Left hindlimb (tissue), 1 donor: ENCODE results near the gene COLGALT1.

Experiments
- DNase-seq: peaks from one replicate; pipeline ENCODE4 v3.0.0-alpha.2; 2018

The COLGALT1 gene

GRCh38 chr19:17602217-17602616 lies 46.8 kb downstream of the COLGALT1 start:
- no peak for DNase-seq

GRCh38 chr19:17602872-17603510 lies 47.5 kb downstream of the COLGALT1 start:
- no peak for DNase-seq

GRCh38 chr19:17604372-17605025 lies 49.0 kb downstream of the COLGALT1 start:
- no peak for DNase-seq

- no peak for DNase-seq
Measured at GRCh38 chr19:17605117-17605516, 49.7 kb downstream of the COLGALT1 start.

GRCh38 chr19:17605761-17606589 lies 50.5 kb downstream of the COLGALT1 start:
- peak; percentile 83 for DNase-seq

- DNase-seq, result no peak
Measured at GRCh38 chr19:17606590-17607185, 51.2 kb downstream of the COLGALT1 start.

GRCh38 chr19:17607936-17608335 lies 52.5 kb downstream of the COLGALT1 start:
- DNase-seq, result no peak

- DNase-seq, result no peak
Measured at GRCh38 chr19:17610384-17610783, 54.9 kb downstream of the COLGALT1 start.

- DNase-seq, result no peak
Measured at GRCh38 chr19:17611462-17612244, 56.2 kb downstream of the COLGALT1 start.

- DNase-seq, result no peak
Measured at GRCh38 chr19:17614476-17614875, 59.0 kb downstream of the COLGALT1 start.

GRCh38 chr19:17615889-17616685 lies 60.6 kb downstream of the COLGALT1 start:
- DNase-seq, result no peak

- DNase-seq, result no peak
Measured at GRCh38 chr19:17616686-17616960, 61.2 kb downstream of the COLGALT1 start.

GRCh38 chr19:17616961-17617806 lies 61.7 kb downstream of the COLGALT1 start:
- no peak for DNase-seq

GRCh38 chr19:17617807-17618192 lies 62.4 kb downstream of the COLGALT1 start:
- DNase-seq, result no peak

GRCh38 chr19:17618281-17618903 lies 62.9 kb downstream of the COLGALT1 start:
- no peak for DNase-seq

- no peak for DNase-seq
Measured at GRCh38 chr19:17618936-17619335, 63.5 kb downstream of the COLGALT1 start.

- no peak for DNase-seq
Measured at GRCh38 chr19:17620696-17621095, 65.2 kb downstream of the COLGALT1 start.

GRCh38 chr19:17623224-17623935 lies 67.9 kb downstream of the COLGALT1 start:
- peak; percentile 10 for DNase-seq

GRCh38 chr19:17624314-17624991 lies 69.0 kb downstream of the COLGALT1 start:
- DNase-seq, result peak; percentile 15
